Muscle layer of duodenum (tissue), 2 donors: ENCODE results near the gene FAM210A.

Experiments used
- H3K27ac ChIP-seq: one replicate; pipeline ENCODE4 v1.7.0; 2013; ENCODE audit warnings: mild to moderate bottlenecking, low read length
- H3K27me3 ChIP-seq: one replicate; pipeline ENCODE4 v1.7.0; 2013; ENCODE audit warnings: low read depth, mild to moderate bottlenecking, control low read depth, low read length
- H3K36me3 ChIP-seq, 2 donors: one replicate each; pipeline ENCODE4 v1.7.0; 2013; ENCODE audit warnings: low read length in 2 of 2, control low read depth in 1 of 2, mild to moderate bottlenecking in 1 of 2; ENCODE audit not compliant: insufficient read depth in 2 of 2, control insufficient read depth in 1 of 2
- H3K4me1 ChIP-seq, 2 donors: one replicate each; pipeline ENCODE4 v1.7.0; 2013; ENCODE audit warnings: low read length in 2 of 2, mild to moderate bottlenecking in 2 of 2, control low read depth in 1 of 2, moderate library complexity in 1 of 2; ENCODE audit not compliant: insufficient read depth in 2 of 2, control insufficient read depth in 1 of 2
- H3K4me3 ChIP-seq, 2 donors: one replicate each; pipeline ENCODE4 v1.7.0; 2013; ENCODE audit warnings: low read length in 2 of 2, low read depth in 1 of 2, mild to moderate bottlenecking in 1 of 2
- H3K9me3 ChIP-seq, 2 donors: one replicate each; pipeline ENCODE4 v1.7.0; 2013; ENCODE audit warnings: low read length in 2 of 2, control low read depth in 1 of 2, mild to moderate bottlenecking in 1 of 2; ENCODE audit not compliant: control insufficient read depth in 1 of 2
- donor health status: healthy.

Gene FAM210A

DNA sequence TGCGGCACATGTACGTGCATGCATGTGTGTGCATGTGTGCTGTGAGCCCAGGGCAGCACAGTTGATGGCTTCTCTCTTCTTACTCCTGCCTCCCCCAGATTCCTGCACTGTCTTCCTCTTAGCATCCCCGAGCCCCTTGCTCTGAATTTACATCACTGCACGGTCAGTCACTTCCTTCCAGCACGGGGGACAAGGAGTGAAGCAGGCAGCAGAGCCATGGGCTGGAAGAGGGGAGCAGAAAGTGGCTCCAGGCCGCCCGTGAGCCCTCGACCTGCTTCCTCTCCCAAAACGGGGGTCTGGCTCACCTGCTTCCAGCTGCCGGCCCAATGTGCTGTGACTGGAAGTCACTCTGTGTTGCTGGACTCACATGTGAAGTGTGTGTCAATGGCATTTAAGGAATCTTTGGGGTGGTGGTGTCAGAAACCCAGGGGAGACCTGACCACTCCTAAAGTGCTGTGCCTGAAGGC, 106.1 kb downstream of the FAM210A start:
- Histone ChIP-seq H3K36me3 (peaks cover 0 to 11% of the 10 kb centered on the region in 2 donors), H3K4me3 (no peak overlapping the region), H3K4me1 (peaks cover 0 to 4% of the 10 kb centered on the region in 2 donors), H3K9me3 (no peaks in the 10 kb centered on the region), H3K27me3 (no peaks in the 10 kb centered on the region), H3K27ac (no peak overlapping the region)

DNA sequence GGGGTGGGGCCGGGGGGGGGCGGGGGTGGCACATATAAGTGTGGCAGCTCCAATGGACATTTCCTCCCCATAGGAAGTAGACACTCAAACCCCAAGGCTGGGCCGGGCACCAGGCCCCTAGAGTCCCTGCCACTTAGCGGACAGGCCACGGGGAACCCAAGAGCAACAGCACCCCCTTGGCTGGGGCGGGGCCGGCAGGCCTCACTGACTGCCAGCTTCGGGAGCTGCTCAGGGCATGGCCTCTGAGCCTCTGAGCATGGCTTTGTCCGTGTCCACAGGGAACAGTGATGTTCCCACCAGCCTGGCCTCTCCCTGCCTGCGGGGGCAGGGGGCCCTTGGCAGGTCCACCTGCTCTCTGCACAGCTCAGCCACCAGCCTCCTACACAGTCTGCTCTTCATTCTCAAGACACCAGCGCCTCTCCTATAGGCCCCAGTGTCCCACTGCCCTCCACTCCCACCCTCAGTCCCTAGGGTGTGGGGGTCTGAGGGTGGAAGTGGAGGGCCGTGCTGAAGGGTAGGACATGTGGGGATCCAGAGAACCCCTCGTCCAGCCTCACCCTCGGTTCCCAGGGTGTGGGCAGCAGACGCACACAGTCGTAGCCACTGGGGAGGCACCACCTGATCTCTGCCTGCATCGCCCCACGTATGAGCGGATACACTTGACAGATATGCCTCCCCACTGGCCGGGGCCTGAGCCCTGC, 106.7 kb downstream of the FAM210A start:
- H3K9me3 ChIP-seq: no peaks in the 10 kb centered on the region
- no peak overlapping the region for H3K27ac ChIP-seq
- H3K36me3 ChIP-seq: peaks cover 0 to 6% of the 10 kb centered on the region in 2 donors
- H3K4me3 ChIP-seq: no peak overlapping the region
- peaks cover 0 to 4% of the 10 kb centered on the region in 2 donors for H3K4me1 ChIP-seq
- H3K27me3 ChIP-seq: no peaks in the 10 kb centered on the region

DNA sequence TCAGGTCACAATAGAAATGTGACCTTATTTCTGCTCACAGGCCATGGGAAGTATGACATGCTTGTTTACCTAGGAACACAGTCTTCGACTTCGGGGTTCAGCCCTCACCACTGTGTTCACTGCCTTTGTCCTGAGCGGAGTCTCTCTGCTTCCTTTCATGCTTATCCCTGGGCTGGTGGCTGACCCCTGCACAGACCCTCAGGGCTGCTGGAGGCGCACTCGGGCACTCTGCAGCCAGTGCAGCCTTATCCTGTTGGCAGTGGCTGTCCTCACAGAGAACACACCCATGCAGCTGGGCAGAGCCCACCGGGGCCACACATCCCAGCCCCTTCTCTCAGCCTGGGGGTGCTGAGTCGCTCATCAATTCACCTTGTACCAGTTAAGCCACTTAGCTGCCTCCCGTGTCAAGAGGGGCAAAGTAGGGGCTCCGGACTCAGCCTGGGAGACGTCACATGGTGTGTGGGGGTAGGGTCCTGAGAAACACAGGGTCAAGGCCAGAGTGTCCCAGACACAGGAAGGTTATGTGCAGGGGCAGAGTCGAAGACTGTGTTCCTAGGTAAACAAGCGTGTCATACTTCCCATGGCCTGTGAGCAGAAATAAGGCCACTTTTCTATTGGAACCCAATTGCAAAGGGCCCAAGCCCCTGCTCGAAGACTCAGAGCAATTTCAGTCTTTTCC, 107.5 kb downstream of the FAM210A start:
- peaks cover 0 to 6% of the 10 kb centered on the region in 2 donors for H3K36me3 ChIP-seq
- no peak overlapping the region for H3K4me3 ChIP-seq
- no peaks in the 10 kb centered on the region for H3K27me3 ChIP-seq
- peaks cover 0 to 7% of the 10 kb centered on the region in 2 donors for H3K4me1 ChIP-seq
- H3K9me3 ChIP-seq: no peaks in the 10 kb centered on the region
- no peak overlapping the region for H3K27ac ChIP-seq

DNA sequence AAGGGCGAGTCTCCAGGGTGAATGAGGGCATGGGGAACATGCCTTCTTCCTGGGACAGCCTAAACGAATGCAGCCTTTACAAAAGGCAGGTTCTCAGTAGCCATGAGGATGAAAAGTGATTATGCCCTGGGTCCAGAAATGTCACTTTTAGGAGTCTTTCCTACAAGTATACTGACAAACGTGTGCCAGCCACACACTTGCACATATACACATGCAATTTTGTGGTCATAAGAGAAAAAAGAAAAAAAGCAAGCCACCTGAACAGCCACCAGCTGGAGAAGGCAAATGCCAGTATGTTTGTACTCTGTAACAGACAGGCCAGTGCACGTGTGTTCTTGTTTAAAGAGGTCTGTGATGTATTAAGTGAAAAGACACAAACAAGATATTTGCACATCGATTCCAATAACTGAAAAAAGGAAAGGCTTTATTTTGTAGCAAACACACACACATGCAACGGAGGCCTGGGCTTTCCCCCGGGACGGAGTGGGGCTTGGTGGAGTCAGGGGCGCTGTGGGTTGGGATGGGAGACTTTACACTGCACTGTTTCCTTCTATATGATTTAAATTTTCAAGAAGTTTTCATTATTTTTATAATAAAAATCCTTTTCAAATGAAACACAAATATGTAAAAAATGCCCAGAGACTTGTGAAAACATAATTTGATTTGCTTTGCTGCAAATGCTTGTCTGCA, 108.4 kb downstream of the FAM210A start:
- H3K4me1 ChIP-seq: peaks cover 0 to 14% of the 10 kb centered on the region in 2 donors
- no peaks in the 10 kb centered on the region for H3K9me3 ChIP-seq
- H3K27me3 ChIP-seq: no peaks in the 10 kb centered on the region
- no peak overlapping the region for H3K27ac ChIP-seq
- H3K4me3 ChIP-seq: no peak overlapping the region
- peaks cover 0 to 6% of the 10 kb centered on the region in 2 donors for H3K36me3 ChIP-seq

DNA sequence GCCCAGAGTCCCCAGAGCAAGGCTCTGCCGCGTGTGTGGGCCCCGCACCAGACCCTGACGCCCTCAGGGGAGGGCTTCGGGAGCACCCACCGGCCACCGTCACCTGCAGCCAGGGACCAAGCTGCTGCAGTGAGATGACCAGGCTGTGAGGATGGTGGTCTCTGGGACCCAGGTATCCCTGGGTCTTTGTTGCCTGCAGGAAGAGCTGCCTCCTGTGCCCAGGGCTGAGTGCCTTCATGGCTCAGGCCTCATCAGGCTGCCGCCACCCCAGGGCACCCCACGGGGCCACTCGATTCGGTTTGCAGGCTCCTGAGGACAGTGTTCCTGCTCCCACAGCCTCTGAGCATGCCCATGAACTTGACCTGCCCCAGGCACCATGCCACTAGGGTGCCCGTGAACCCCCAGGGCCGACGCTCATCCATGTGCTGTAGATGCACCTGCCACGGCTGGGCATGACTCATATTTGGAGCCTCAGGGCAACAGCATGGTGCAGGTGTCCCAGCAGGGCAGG, 109.8 kb downstream of the FAM210A start:
- H3K4me3 ChIP-seq: no peak overlapping the region
- H3K27me3 ChIP-seq: no peaks in the 10 kb centered on the region
- no peaks in the 10 kb centered on the region for H3K9me3 ChIP-seq
- H3K36me3 ChIP-seq: no peaks in the 10 kb centered on the region
- H3K27ac ChIP-seq: no peak overlapping the region
- H3K4me1 ChIP-seq: peaks cover 0 to 22% of the 10 kb centered on the region in 2 donors

DNA sequence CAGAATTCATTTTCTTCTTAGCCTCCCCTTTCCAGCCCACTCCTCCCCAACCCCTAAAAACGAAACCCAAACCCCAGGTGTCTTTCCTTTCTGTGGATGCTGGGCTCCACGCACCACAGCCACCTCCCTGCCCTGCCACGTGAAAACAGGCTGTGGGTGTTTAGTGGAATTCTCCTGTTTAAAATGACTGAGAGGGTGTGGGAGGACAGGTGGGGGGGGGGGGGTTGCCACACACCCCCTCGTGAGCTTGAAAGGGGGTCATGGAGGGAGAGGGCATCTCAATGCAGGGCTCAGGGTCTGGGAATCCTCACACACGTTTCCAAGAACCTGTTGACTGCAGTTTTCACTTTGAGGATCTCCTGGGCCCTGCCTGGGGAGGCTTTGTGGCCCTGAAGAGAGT, 110.3 kb downstream of the FAM210A start:
- Histone ChIP-seq H3K9me3 (no peaks in the 10 kb centered on the region), H3K27me3 (no peaks in the 10 kb centered on the region), H3K4me3 (no peak overlapping the region), H3K4me1 (peaks cover 0 to 22% of the 10 kb centered on the region in 2 donors), H3K27ac (no peak overlapping the region), H3K36me3 (no peaks in the 10 kb centered on the region)

DNA sequence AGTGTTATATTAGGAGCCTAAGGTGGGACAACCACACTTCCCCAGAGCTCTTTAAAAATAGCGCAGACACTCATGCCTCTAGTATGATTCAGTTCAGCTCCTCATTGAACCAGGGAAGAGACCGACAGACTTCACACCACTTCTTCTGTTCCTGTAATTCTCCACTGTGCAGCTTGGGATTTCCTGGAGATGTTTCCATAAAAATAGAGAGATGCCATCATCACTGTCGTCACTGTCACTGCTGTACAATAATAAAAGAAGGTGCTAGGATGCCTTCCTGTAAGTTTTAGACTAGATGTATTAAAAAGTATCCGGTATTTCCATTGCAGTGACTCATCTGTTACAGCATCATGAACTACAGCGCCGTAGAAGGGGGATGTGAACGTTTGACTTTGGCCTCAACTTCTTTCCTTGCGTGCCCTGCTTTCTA, 110.9 kb downstream of the FAM210A start:
- Histone ChIP-seq H3K4me1 (peaks cover 0 to 24% of the 10 kb centered on the region in 2 donors), H3K27me3 (no peaks in the 10 kb centered on the region), H3K9me3 (no peaks in the 10 kb centered on the region), H3K27ac (no peak overlapping the region), H3K36me3 (no peaks in the 10 kb centered on the region), H3K4me3 (no peak overlapping the region)

DNA sequence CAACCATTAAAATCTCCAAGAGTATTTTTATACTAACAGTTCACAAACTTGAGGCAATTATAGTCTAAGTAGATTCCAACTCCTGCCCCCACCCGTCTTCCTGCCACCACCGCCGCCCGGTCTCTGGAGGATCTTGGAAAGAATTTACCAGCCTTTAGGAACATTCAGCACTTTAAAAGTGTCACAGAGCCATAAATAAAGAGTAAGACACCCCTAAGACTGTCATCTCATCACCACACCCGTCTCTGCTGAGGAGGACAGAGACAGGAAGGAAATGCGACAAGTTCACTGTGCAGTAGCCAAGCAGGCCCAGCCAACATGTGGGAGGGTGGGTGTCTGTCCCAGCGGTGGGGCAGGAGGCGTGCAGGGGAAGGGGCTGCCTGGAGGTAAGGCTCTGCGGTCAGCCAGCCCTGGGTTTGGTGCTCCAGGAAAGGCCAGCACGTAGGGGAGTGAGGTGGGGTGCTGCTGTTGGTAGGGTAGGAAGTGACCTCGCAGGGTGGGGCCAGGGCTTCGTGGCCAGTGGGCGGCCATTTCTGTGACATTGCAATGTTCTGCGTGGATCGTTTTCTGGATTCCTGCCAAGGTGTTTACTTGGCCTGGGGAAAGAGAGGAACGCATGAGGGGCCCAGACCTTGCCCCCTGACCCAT, 111.6 kb downstream of the FAM210A start:
- Histone ChIP-seq H3K27ac (peak overlapping the region; percentile 7), H3K36me3 (no peaks in the 10 kb centered on the region), H3K27me3 (no peaks in the 10 kb centered on the region), H3K4me3 (no peak overlapping the region), H3K9me3 (no peaks in the 10 kb centered on the region), H3K4me1 (peaks cover 0 to 26% of the 10 kb centered on the region in 2 donors)

DNA sequence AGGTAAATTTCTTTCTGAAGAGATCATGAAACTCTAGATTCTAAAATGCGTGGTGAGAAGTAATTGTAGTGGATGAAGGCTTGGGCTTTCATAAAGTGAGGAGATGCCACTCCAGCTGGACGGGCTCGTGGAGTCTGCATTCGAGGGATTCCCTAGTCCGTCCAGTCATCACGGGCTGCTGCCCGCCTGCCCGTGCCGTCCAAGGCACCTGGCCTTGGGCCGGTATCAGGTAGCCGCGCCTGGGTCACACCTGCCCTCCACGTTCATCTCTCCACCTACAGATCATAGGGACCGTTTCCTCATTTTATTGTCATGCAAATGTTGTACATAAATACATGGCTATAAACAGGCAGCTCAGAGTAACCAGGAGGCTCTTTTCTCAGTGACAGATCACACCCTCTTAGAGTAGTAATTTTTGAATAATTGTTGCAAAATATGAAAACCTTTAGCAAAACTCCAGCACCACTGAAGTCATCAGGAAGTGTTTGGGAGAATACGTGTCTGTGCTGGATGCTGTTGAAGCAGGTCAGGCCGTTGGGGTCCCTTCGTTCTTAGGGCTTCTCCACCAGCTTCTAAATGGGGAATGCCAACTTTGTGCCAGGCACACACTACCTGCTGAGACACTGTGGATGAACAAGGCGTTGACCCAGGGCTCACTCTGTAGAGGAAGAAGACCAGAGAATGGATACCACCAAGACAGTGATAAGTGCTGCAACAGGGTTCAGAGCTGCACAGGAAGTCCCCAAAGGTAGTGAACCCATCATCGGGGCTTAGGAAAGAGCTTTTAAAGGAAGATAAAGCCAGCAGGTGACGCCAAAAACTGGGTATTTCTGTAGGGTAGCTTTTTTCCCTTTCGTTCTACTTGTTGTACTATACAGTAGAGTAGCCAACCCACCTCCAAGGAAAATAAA, 112.5 kb downstream of the FAM210A start:
- Histone ChIP-seq H3K36me3 (no peaks in the 10 kb centered on the region), H3K4me1 (peaks cover 0 to 23% of the 10 kb centered on the region in 2 donors), H3K27me3 (no peaks in the 10 kb centered on the region), H3K9me3 (no peaks in the 10 kb centered on the region), H3K27ac (no peak overlapping the region), H3K4me3 (no peak overlapping the region)
